Liver (tissue), 9 donors: ENCODE results near the gene RXRB. TPM values are rescaled to one million over a fixed set of nuclear protein-coding genes. Genes with fewer than 3 reads are reported as not detected.

Source experiments
- DNase-seq: peaks from one replicate; pipeline ENCODE4 v3.0.0-alpha.2; 2017; ENCODE audit warnings: low spot score
- H3K27ac ChIP-seq, 2 donors: one replicate each; pipeline ENCODE4 v1.7.0; 2013; ENCODE audit warnings: inconsistent platforms in 2 of 2, low read length in 2 of 2, control low read depth in 1 of 2, low read depth in 1 of 2, mild to moderate bottlenecking in 1 of 2
- H3K27me3 ChIP-seq, 4 donors: one replicate each; pipeline versions ENCODE4 v1.6.1 to v1.7.0; 2013; ENCODE audit warnings: low read length in 3 of 4, inconsistent platforms in 1 of 4, mild to moderate bottlenecking in 1 of 4, moderate library complexity in 1 of 4; ENCODE audit not compliant: control insufficient read depth in 4 of 4, insufficient read depth in 4 of 4
- H3K36me3 ChIP-seq, 4 donors: one replicate each; pipeline versions ENCODE4 v1.6.1 to v1.7.0; 2013; ENCODE audit warnings: low read length in 3 of 4, mild to moderate bottlenecking in 3 of 4, low read depth in 1 of 4, moderate library complexity in 1 of 4; ENCODE audit not compliant: control insufficient read depth in 4 of 4, insufficient read depth in 3 of 4
- H3K4me1 ChIP-seq, 4 donors: one replicate each; pipeline versions ENCODE4 v1.6.1 to v1.7.0; 2013; ENCODE audit warnings: low read length in 3 of 4, mild to moderate bottlenecking in 3 of 4, moderate library complexity in 1 of 4; ENCODE audit not compliant: control insufficient read depth in 4 of 4, insufficient read depth in 4 of 4
- H3K4me3 ChIP-seq, 3 donors: one replicate each; pipeline versions ENCODE4 v1.6.1 to v1.7.0; 2013; ENCODE audit warnings: low read length in 3 of 3, control low read depth in 1 of 3, low read depth in 1 of 3, mild to moderate bottlenecking in 1 of 3
- H3K9ac ChIP-seq, 2 donors: one replicate each; pipeline ENCODE4 v1.7.0; 2013; ENCODE audit warnings: low read length in 2 of 2, mild to moderate bottlenecking in 2 of 2, moderate library complexity in 2 of 2, control low read depth in 1 of 2, low read depth in 1 of 2
- H3K9me3 ChIP-seq, 4 donors: one replicate each; pipeline versions ENCODE4 v1.6.1 to v1.7.0; 2013; ENCODE audit warnings: low read length in 3 of 4; ENCODE audit not compliant: control insufficient read depth in 4 of 4
- CTCF ChIP-seq: fragments of 150-350 bp; IDR thresholded peaks from 2 replicates; pipeline ENCODE4 v1.5.1; 2017; ENCODE audit warnings: improper control_type of control experiment, low read depth, low read length; ENCODE audit not compliant: missing input control
- EGR1 ChIP-seq, 2 donors: IDR thresholded peaks; 2 replicates each; pipeline ENCODE4 v1.6.1; 2016 to 2018; ENCODE audit warnings: antibody characterized with exemption in 2 of 2, low read depth in 2 of 2
- FOXA2 ChIP-seq: IDR thresholded peaks from 2 replicates; pipeline ENCODE4 v1.6.1; 2016; ENCODE audit warnings: antibody characterized with exemption
- GABPA ChIP-seq, 2 donors: IDR thresholded peaks in 1 of 2; conservative IDR thresholded peaks in 1 of 2; 2 replicates each; pipeline ENCODE4 v1.6.1; 2016; ENCODE audit warnings: antibody characterized with exemption in 2 of 2, mild to moderate bottlenecking in 1 of 2, moderate library complexity in 1 of 2
- HNF4G ChIP-seq: IDR thresholded peaks from 2 replicates; pipeline ENCODE4 v1.6.1; 2016; ENCODE audit warnings: antibody characterized with exemption
- NR2F2 ChIP-seq: IDR thresholded peaks from 2 replicates; pipeline ENCODE4 v1.6.1; 2016; ENCODE audit warnings: antibody characterized with exemption
- TAF1 ChIP-seq: conservative IDR thresholded peaks from 2 replicates; pipeline ENCODE4 v1.6.1; 2016; ENCODE audit warnings: antibody characterized with exemption, mild to moderate bottlenecking
- ZBTB33 ChIP-seq: IDR thresholded peaks from 2 replicates; pipeline ENCODE4 v1.6.1; 2016; ENCODE audit warnings: antibody characterized with exemption
- WGBS: extraction: QIAGEN DNeasy Blood & Tissue Kit; methylation state at CpG from one replicate; pipeline ENCODE4 v1.1.7; 2013; 5-methylcytosine and 5-hydroxymethylcytosine counted together
- polyA plus RNA-seq, 2 donors: library from polyadenylated mRNA; stranded (reverse) in 1 of 2; unstranded in 1 of 2; fragments of 200-250 nt in 1 of 2; fragments of >200 nt in 1 of 2; fragmentation: Nextera tagmentation in 1 of 2; extraction: Ambion mirVana in 1 of 2; gene quantifications; one replicate each; pipeline versions ENCODE4 v1.2.1 to v1.2.3, GENCODE V29; 2013 to 2015
- total RNA-seq, 2 donors: library from RNA; depleted of rRNA; stranded (reverse); fragments of >200 nt; gene quantifications; one replicate each; pipeline ENCODE4 v1.2.3, GENCODE V29; 2014
- TF ChIP-seq, protein P1 (sequence below): IDR thresholded peaks from 2 replicates; pipeline ENCODE4 v1.6.1; 2016; ENCODE audit warnings: antibody characterized with exemption
- TF ChIP-seq, protein P2 (sequence below): IDR thresholded peaks from 2 replicates; pipeline ENCODE4 v1.6.1; 2016; ENCODE audit warnings: antibody characterized with exemption
- donor health status: healthy.
- donor health status: healthy.
- donor health status: healthy.
- donor health status: healthy.
- donor health status: healthy.

The RXRB gene
- total and polyA plus RNA-seq, 4 donors = 7.7 to 19.4 (median 11.7) TPM

DNA sequence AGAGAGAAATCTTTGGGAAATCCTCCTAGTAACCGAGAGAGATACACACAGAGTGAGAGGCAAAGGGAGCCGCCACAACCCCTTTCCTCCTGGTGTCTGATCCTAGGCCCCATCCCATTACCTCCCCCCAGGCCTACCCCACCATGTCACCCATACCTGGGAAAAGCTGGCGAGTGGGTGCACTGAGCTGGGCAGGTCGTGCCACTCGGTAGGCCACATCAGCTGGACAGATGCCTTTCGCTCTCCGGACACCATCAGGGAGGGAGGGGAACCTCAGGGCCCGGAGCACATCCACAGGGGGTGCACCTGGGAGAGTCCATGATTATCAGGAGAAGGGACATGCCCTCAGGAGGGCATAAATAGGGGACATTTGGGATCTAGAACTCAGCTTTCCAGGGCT lies 11.3 kb downstream of the RXRB start:
- no peak for DNase-seq
- Histone ChIP-seq H3K27me3 (no peaks in the 10 kb centered on the region), H3K4me1 (peaks cover 0 to 8% (median 2%) of the 10 kb centered on the region in 4 donors), H3K9me3 (no peaks in the 10 kb centered on the region), H3K36me3 (peaks cover 0 to 2% (median under 1%) of the 10 kb centered on the region in 4 donors), H3K4me3 (no peak overlapping the region), H3K9ac (no peak overlapping the region), H3K27ac (no peak overlapping the region)
- TF ChIP-seq ZBTB33 = no peak
- TF ChIP-seq GABPA (IDR thresholded peaks at IDR 0.05 in 1 of 2, conservative IDR thresholded peaks at IDR 0.05 in 1 of 2) = no peak
- TF ChIP-seq, protein P1, sequence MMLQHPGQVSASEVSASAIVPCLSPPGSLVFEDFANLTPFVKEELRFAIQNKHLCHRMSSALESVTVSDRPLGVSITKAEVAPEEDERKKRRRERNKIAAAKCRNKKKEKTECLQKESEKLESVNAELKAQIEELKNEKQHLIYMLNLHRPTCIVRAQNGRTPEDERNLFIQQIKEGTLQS = no peak
- TF ChIP-seq, protein P2, sequence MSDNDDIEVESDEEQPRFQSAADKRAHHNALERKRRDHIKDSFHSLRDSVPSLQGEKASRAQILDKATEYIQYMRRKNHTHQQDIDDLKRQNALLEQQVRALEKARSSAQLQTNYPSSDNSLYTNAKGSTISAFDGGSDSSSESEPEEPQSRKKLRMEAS = no peak
- no peak for TF ChIP-seq TAF1
- no peak for TF ChIP-seq CTCF
- no peak for TF ChIP-seq NR2F2
- no peak for TF ChIP-seq EGR1 (IDR thresholded peaks at IDR 0.05; ENCODE audit: low read depth in 2 of 2)
- no peak for TF ChIP-seq HNF4G
- WGBS = 94% methylated on average over 8 of the region's 8 CpGs

GRCh38 chr6:33187809-33188208 lies 12.7 kb downstream of the RXRB start:
- H3K27me3 ChIP-seq = no peaks in the 10 kb centered on the region
- H3K4me1 ChIP-seq = peaks cover 0 to 5% (median 0%) of the 10 kb centered on the region in 4 donors
- WGBS = 94% methylated on average over 1 of the region's 1 CpG
- TF ChIP-seq TAF1 = no peak
- TF ChIP-seq HNF4G = no peak
- TF ChIP-seq NR2F2 = no peak
- TF ChIP-seq ZBTB33 = no peak
- no peak for TF ChIP-seq FOXA2
- no peak for TF ChIP-seq CTCF
- no peak overlapping the region for H3K9ac ChIP-seq
- H3K36me3 ChIP-seq = no peaks in the 10 kb centered on the region
- H3K4me3 ChIP-seq = no peak overlapping the region
- no peaks in the 10 kb centered on the region for H3K9me3 ChIP-seq
- DNase-seq = no peak
- no peak overlapping the region for H3K27ac ChIP-seq
